Nephron (organoid): ENCODE results near the gene CCDC85C.

Experiments
- H3K27ac Mint-ChIP-seq, 3 experiments: 2 replicates each; pipeline ENCODE4 v1.8.0; 2020; ENCODE audit warnings: mixed read lengths in 3 of 3, mild to moderate bottlenecking in 2 of 3, moderate library complexity in 1 of 3
- H3K27me3 Mint-ChIP-seq: 2 replicates; pipeline ENCODE4 v1.8.0; 2021; ENCODE audit warnings: low read depth, mild to moderate bottlenecking, moderate library complexity, mixed read lengths
- H3K36me3 Mint-ChIP-seq: 2 replicates; pipeline ENCODE4 v1.8.0; 2020; ENCODE audit warnings: low read depth, mixed read lengths
- H3K4me1 Mint-ChIP-seq: 2 replicates; pipeline ENCODE4 v1.8.0; 2020; ENCODE audit warnings: mixed read lengths
- H3K4me3 Mint-ChIP-seq, 3 experiments: 2 replicates each; pipeline ENCODE4 v1.8.0; 2020; ENCODE audit warnings: mild to moderate bottlenecking in 3 of 3, mixed read lengths in 3 of 3, moderate library complexity in 2 of 3
- H3K9me3 Mint-ChIP-seq: 2 replicates; pipeline ENCODE4 v1.8.0; 2020; ENCODE audit warnings: mixed read lengths
- TF ChIP-seq, protein P1 (sequence below), 3 experiments: fragments of 200-600 bp; sonication (generic); IDR thresholded peaks; one replicate each; pipeline ENCODE4 v1.5.0; 2021; ENCODE audit warnings: antibody characterized with exemption in 3 of 3; ENCODE audit not compliant: unreplicated experiment in 3 of 3

Gene CCDC85C

DNA sequence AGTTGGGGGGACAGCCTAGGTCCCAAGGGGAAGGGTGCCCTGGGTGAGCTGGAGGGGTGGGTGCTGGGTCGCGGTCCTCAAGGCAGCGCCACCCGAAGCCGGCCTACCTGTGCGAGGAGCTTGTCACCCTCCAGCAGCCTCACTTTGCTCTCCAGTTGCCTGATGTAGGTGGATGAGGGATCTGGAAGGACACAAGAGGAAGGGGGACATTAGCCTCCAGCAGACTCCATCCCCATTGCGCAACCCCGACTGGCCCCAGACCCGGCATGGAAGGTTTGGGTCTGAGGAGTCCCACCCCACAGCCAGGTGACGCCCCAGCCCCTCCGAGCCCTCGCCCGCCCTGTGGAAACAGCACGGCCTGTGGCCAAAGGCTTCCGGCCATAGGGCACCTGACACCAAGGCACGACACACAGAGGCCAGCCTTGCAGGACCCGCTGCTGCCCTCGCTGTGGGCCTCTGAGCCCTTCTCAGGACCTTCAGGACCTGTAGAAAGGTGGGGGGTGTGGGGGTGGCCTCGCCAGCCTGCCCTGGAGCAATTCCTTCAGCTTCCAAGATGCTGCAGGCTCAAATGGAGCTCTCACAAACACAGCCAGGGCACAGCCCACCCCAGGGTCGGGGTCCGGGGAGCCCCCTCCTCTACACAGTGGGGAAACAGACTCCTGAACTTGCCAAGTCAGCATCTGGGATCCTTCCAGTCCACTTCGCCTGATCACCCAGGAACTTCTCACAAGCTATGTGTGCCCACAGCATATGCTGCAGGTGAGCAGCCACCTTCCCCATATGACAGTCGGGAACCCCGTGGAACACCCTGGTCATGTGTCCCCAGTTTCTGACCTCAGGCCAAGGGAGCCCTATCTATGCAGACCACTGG lies 67.9 kb downstream of the CCDC85C start:
- Mint-ChIP-seq H3K27me3 (no peaks in the 10 kb centered on the region), H3K9me3 (no peaks in the 10 kb centered on the region), H3K4me3 (no peak overlapping the region), H3K27ac (peak overlapping the region in 1 of 3 experiments; percentile 47), H3K36me3 (no peaks in the 10 kb centered on the region), H3K4me1 (peaks cover 19% of the 10 kb centered on the region)
- TF ChIP-seq, protein P1, sequence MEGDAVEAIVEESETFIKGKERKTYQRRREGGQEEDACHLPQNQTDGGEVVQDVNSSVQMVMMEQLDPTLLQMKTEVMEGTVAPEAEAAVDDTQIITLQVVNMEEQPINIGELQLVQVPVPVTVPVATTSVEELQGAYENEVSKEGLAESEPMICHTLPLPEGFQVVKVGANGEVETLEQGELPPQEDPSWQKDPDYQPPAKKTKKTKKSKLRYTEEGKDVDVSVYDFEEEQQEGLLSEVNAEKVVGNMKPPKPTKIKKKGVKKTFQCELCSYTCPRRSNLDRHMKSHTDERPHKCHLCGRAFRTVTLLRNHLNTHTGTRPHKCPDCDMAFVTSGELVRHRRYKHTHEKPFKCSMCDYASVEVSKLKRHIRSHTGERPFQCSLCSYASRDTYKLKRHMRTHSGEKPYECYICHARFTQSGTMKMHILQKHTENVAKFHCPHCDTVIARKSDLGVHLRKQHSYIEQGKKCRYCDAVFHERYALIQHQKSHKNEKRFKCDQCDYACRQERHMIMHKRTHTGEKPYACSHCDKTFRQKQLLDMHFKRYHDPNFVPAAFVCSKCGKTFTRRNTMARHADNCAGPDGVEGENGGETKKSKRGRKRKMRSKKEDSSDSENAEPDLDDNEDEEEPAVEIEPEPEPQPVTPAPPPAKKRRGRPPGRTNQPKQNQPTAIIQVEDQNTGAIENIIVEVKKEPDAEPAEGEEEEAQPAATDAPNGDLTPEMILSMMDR (IDR thresholded peaks at IDR 0.05; ENCODE audit: unreplicated experiment in 3 of 3), result no peak

DNA sequence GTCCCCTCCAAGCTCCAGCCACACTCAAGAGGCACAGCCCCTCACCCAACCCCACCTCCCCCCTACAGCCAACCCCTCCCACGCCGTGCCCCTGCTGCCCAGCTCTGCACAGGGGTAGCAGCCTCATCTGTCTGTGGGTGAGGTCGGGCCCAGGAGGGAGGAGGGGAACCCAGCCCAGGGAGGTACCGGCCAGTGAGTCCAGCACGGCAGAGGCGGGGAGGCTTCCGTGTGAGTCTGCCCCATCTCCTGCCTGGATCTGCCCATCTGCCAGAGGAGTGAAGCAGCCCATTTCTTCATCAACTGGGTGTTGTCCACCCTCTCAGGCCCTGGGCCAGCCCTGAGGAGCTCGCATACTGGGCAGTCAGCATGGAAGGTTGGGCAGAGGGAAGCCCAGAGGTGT lies 68.6 kb downstream of the CCDC85C start:
- no peaks in the 10 kb centered on the region for H3K9me3 Mint-ChIP-seq
- no peaks in the 10 kb centered on the region for H3K36me3 Mint-ChIP-seq
- no peaks in the 10 kb centered on the region for H3K27me3 Mint-ChIP-seq
- H3K27ac Mint-ChIP-seq, result no peak overlapping the region
- no peak overlapping the region for H3K4me3 Mint-ChIP-seq
- TF ChIP-seq, protein P1 (IDR thresholded peaks at IDR 0.05; ENCODE audit: unreplicated experiment in 3 of 3), result no peak
- H3K4me1 Mint-ChIP-seq, result peaks cover 24% of the 10 kb centered on the region

DNA sequence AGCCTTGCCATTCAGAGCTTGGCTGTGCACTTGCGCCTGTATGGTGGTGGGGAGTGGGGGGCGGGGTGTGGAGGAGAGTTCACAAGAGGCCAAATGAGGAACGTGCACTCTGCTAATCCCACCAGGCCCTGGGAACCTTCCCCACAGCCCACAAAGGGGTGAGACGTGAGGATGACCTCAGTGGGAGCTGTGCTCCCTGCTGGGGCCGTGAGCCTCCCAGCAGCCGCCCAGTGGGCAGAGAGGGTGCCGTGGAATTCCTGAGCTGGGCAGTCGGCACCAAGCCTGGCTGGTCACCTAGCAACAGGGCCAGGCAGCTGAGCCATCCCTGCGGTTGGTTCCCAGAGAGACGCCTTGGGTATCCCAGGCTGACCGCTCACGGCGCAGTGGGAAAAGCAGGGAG lies 69.1 kb downstream of the CCDC85C start:
- H3K4me3 Mint-ChIP-seq, result no peak overlapping the region
- H3K27ac Mint-ChIP-seq, result peak overlapping the region; percentile 22 to 48 (median 45)
- H3K4me1 Mint-ChIP-seq, result peaks cover 28% of the 10 kb centered on the region
- no peaks in the 10 kb centered on the region for H3K27me3 Mint-ChIP-seq
- H3K36me3 Mint-ChIP-seq, result no peaks in the 10 kb centered on the region
- H3K9me3 Mint-ChIP-seq, result no peaks in the 10 kb centered on the region
- TF ChIP-seq, protein P1 (IDR thresholded peaks at IDR 0.05; ENCODE audit: unreplicated experiment in 3 of 3), result no peak

DNA sequence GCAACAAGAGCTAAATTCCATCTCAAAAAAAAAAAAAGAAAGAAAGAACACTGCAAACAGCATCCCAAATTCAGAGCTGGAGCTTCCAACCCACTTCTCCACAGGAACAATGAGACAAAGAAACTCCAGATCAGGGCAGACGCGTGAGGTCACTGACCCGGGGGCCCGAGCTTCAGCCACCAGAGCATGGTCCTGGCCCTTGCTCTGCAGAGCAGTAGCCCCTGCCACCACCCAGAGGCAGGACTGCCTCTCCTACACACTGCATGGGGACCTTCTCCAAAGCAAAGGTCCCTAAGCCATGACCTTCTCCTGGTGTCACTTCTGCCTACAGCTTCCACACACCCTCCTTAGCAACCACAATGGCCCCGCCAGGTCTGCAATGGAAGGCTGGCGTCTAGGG lies 69.7 kb downstream of the CCDC85C start:
- Mint-ChIP-seq H3K9me3 (no peaks in the 10 kb centered on the region), H3K27me3 (no peaks in the 10 kb centered on the region), H3K4me1 (peaks cover 28% of the 10 kb centered on the region), H3K27ac (peak overlapping the region; percentile 22 to 48 (median 45)), H3K4me3 (no peak overlapping the region), H3K36me3 (no peaks in the 10 kb centered on the region)
- TF ChIP-seq, protein P1 (IDR thresholded peaks at IDR 0.05; ENCODE audit: unreplicated experiment in 3 of 3), result no peak

DNA sequence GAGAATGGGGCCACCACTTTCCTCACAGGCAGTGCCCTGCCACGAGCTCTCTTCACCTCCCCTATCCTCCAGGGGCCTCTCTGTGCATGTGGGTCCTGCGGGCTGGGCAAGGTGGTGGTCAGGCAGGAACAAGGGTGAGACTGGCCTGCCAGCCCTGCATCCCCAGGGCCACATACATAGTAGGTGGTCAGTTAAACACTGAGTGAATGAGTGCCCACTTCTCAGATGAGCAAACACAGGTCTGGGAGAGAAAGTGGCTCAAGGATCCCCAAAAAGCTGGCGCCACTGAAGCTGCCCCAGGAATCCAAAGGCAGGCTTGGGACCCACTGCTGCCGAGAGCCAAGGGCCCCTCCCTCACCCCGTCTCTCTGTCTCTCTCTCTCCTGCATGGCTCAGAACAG lies 71.7 kb downstream of the CCDC85C start:
- H3K36me3 Mint-ChIP-seq, result no peaks in the 10 kb centered on the region
- no peaks in the 10 kb centered on the region for H3K9me3 Mint-ChIP-seq
- no peaks in the 10 kb centered on the region for H3K27me3 Mint-ChIP-seq
- no peak overlapping the region for H3K4me3 Mint-ChIP-seq
- peaks cover 18% of the 10 kb centered on the region for H3K4me1 Mint-ChIP-seq
- peak overlapping the region in 1 of 3 experiments; percentile 63 for H3K27ac Mint-ChIP-seq
- TF ChIP-seq, protein P1 (IDR thresholded peaks at IDR 0.05; ENCODE audit: unreplicated experiment in 3 of 3), result no peak
